OCI-LY3 (cell line): ENCODE results near the gene MIER1.

Source experiments
- H2AFZ ChIP-seq: fragments of 200-600, 300-600 bp; shearing (Covaris generic); 2 replicates; pipeline ENCODE4 v1.6.0; 2014; ENCODE audit warnings: antibody characterized with exemption, low read depth, low read length
- H3K27ac ChIP-seq: fragments of 200-600, 300-600 bp; sonication (generic); 2 replicates; pipeline ENCODE4 v1.5.1; 2014; ENCODE audit warnings: mild to moderate bottlenecking, low read length, moderate library complexity, mixed read lengths
- H3K27me3 ChIP-seq: fragments of 200-600, 300-600 bp; sonication (generic); 2 replicates; pipeline ENCODE4 v1.6.1; 2014; ENCODE audit warnings: low read depth, low read length, mixed read lengths
- H3K36me3 ChIP-seq: fragments of 200-600, 300-600 bp; sonication (generic); replicated peaks from 2 replicates; pipeline ENCODE3; 2014; ENCODE audit warnings: low read depth, low read length, mixed read lengths
- H3K4me1 ChIP-seq: fragments of 300-600, 200-600 bp; sonication (generic); 2 replicates; pipeline ENCODE4 v1.6.1; 2014; ENCODE audit warnings: low read length, mixed read lengths
- H3K4me2 ChIP-seq: fragments of 200-600, 300-600 bp; sonication (generic); 2 replicates; pipeline ENCODE4 v1.6.1; 2014; ENCODE audit warnings: low read length, mixed read lengths
- H3K4me3 ChIP-seq: fragments of 300-600, 200-600 bp; sonication (generic); 2 replicates; pipeline ENCODE4 v1.5.1; 2014; ENCODE audit warnings: antibody characterized with exemption, mild to moderate bottlenecking, low read length, moderate library complexity
- H3K79me2 ChIP-seq: fragments of 300-600, 200-600 bp; shearing (Covaris generic); 2 replicates; pipeline ENCODE4 v1.6.1; 2014; ENCODE audit warnings: mild to moderate bottlenecking, low read length, mixed read lengths
- H3K9ac ChIP-seq: fragments of 300-600, 200-600 bp; shearing (Covaris generic); 2 replicates; pipeline ENCODE4 v1.6.0; 2014; ENCODE audit warnings: mild to moderate bottlenecking, low read length, moderate library complexity
- H3K9me3 ChIP-seq: fragments of 200-600, 300-600 bp; shearing (Covaris generic); 2 replicates; pipeline ENCODE4 v1.6.1; 2014; ENCODE audit warnings: low read length, mixed read lengths; ENCODE audit not compliant: insufficient read depth
- H4K20me1 ChIP-seq: fragments of 200-600, 300-600 bp; sonication (generic); 2 replicates; pipeline ENCODE4 v1.6.1; 2016; ENCODE audit warnings: low read length, mixed read lengths; ENCODE audit not compliant: insufficient read depth
- CTCF ChIP-seq: fragments of 200-600, 300-600 bp; sonication (generic); IDR thresholded peaks from 2 replicates; pipeline ENCODE4 v1.5.1; 2014; ENCODE audit warnings: antibody characterized with exemption, low read length, low read depth
- EZH2phosphoT487 ChIP-seq: fragments of 200-600 bp; shearing (Covaris generic); IDR thresholded peaks from 2 replicates; pipeline ENCODE4 v1.6.1; 2018; ENCODE audit warnings: antibody characterized with exemption, mixed run types, low read depth

MIER1 gene

GRCh38 chr1:66924756-66925557, at the start of gene MIER1, which contains the start of gene DNAI4:
TSS of gene MIER1 (plus strand) at chr1:66924990. CDS start at chr1:66925029, 39 bp downstream.
TSS of gene DNAI4 (minus strand) at chr1:66924856. CDS start at chr1:66924831, 25 bp downstream.
- H3K4me2 ChIP-seq = peak within 1 kb of the TSS; percentile 86
- no peak for TF ChIP-seq EZH2phosphoT487
- peak; percentile 21 for TF ChIP-seq CTCF
- H3K27me3 ChIP-seq = no peaks in the 10 kb centered on the region
- H3K4me3 ChIP-seq = peak within 1 kb of the TSS; percentile 94
- peaks cover 27% of the 10 kb centered on the region for H3K4me1 ChIP-seq
- H3K36me3 ChIP-seq = no peaks in the 10 kb centered on the region
- H3K9ac ChIP-seq = peak within 1 kb of the TSS; percentile 83
- H3K9me3 ChIP-seq = no peaks in the 10 kb centered on the region
- no peaks in the 10 kb centered on the region for H4K20me1 ChIP-seq
- H3K79me2 ChIP-seq = peaks cover 36% of the 10 kb centered on the region
- peak within 1 kb of the TSS; percentile 64 for H3K27ac ChIP-seq
- peak within 1 kb of the TSS; percentile 82 for H2AFZ ChIP-seq

- Histone ChIP-seq H3K9me3 (no peaks in the 10 kb centered on the region), H4K20me1 (no peaks in the 10 kb centered on the region), H3K27ac (no peak overlapping the region), H3K4me2 (no peak overlapping the region), H3K4me1 (no peaks in the 10 kb centered on the region), H3K4me3 (no peak overlapping the region), H3K27me3 (no peaks in the 10 kb centered on the region), H2AFZ (no peak overlapping the region), H3K79me2 (no peaks in the 10 kb centered on the region), H3K36me3 (no peaks in the 10 kb centered on the region), H3K9ac (no peak overlapping the region)
- TF ChIP-seq EZH2phosphoT487 (no peak), CTCF (no peak)
Observed at GRCh38 chr1:66876664-66877063, 48.1 kb upstream of the MIER1 start.

DNA sequence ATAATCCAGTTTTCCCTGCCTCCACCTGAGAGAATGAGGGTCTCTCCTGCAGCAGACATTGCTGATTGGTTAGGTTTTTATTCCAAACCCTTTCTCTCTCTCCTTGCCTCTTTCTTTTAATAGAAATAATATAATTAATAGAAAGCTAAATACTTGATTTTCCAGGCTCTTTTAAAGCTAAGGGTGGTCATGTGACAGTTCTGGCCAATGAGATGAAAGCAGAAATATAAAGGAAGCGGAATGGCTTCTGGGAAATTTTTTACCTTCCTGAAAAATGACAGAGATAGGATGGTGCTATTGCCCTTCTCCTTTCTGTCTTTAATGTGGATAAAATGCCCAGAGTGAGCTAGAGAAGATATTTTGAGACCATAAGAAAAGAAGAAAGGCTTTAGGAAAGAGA, 35.8 kb upstream of the MIER1 start:
- no peak overlapping the region for H3K4me3 ChIP-seq
- H3K4me2 ChIP-seq = no peak overlapping the region
- no peak overlapping the region for H3K9ac ChIP-seq
- H3K27ac ChIP-seq = no peak overlapping the region
- H3K36me3 ChIP-seq = no peaks in the 10 kb centered on the region
- TF ChIP-seq CTCF (no peak), EZH2phosphoT487 (no peak)
- H3K79me2 ChIP-seq = no peaks in the 10 kb centered on the region
- H3K4me1 ChIP-seq = no peaks in the 10 kb centered on the region
- no peaks in the 10 kb centered on the region for H3K27me3 ChIP-seq
- no peak overlapping the region for H2AFZ ChIP-seq
- no peaks in the 10 kb centered on the region for H3K9me3 ChIP-seq
- H4K20me1 ChIP-seq = no peaks in the 10 kb centered on the region

DNA sequence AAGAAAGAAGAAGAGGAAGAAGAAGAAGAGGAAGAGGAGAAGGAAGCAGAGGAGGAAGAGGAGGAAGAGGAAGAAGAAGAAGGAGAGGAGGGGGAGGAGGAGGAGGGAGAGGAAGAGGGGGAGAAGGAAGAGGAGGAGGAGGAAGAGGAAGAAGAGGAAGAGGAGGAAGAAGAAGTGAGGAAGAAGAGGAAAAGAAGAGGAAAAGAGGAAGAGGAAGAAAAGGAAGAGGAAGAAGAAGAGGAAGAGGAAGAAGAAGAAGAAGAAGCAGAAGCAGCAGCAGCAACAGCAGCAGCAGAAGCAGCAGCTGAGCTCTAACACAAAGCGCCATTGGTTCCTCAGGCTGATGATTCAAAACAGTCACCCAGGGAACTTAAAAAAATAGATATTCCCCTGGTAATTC, 34.2 kb upstream of the MIER1 start:
- Histone ChIP-seq H2AFZ (no peak overlapping the region), H3K79me2 (no peaks in the 10 kb centered on the region), H3K4me3 (no peak overlapping the region), H3K9ac (no peak overlapping the region), H3K27me3 (no peaks in the 10 kb centered on the region), H3K4me1 (no peaks in the 10 kb centered on the region), H3K36me3 (no peaks in the 10 kb centered on the region), H3K9me3 (no peaks in the 10 kb centered on the region), H4K20me1 (no peaks in the 10 kb centered on the region), H3K27ac (no peak overlapping the region), H3K4me2 (no peak overlapping the region)
- TF ChIP-seq EZH2phosphoT487 = no peak
- TF ChIP-seq CTCF = no peak
